Testis (tissue), 2 donors: Measurements from ENCODE around the gene GJB5.

Source experiments
- CTCF ChIP-seq, 3 experiments: fragments of 450-650 bp in 2 of 3; fragments of 200-600 bp in 1 of 3; sonication (generic) in 1 of 3; IDR thresholded peaks; one replicate each; pipeline ENCODE4 v1.5.1; 2016 to 2019; ENCODE audit warnings: antibody characterized with exemption in 3 of 3, mild to moderate bottlenecking in 2 of 3, moderate library complexity in 1 of 3
- POLR2A ChIP-seq: fragments of 450-650 bp; IDR thresholded peaks from one replicate; pipeline ENCODE4 v1.6.1; 2017; ENCODE audit warnings: antibody characterized with exemption, mild to moderate bottlenecking, moderate library complexity

GRCh38 chr1:34739613-34740012, 15.2 kb upstream of the GJB5 start:
- no peak for TF ChIP-seq CTCF (IDR thresholded peaks at IDR 0.05)
- TF ChIP-seq POLR2A: no peak
